ENCODE data around the gene MICAL2.

- TF ChIP-seq CTCF (IDR thresholded peaks at IDR 0.05) (no peak), POLR2A (IDR thresholded peaks at IDR 0.05) (no peak)
These were observed 6.8 kb upstream of the MICAL2 start for GRCh38 chr11:12103411-12104225.
